ENCODE data around the gene POLR3K. TPM values are rescaled to one million over a fixed set of nuclear protein-coding genes. Genes with fewer than 3 reads are reported as not detected.
A peak's percentile ranks its signal among the peaks of the same experiment; 100 is the strongest.

Gene POLR3K
- total and polyA plus RNA-seq, 2 experiments from 2014 or later, result 2.2 to 17.2 TPM

GRCh38 chr16:74051-74746 lies 20.8 kb upstream of the POLR3K start:
- WGBS, 2 experiments (ENCODE audit: low coverage in 1 of 2, low lambda C conversion rate in 2 of 2, missing lambda C conversion rate in 2 of 2), result 55 to 64% methylated on average over 10 to 12 of the region's 12 CpGs
- Histone ChIP-seq H3K9me3 (ENCODE audit: low read depth) (no peaks in the 10 kb centered on the region), H2AFZ (no peak overlapping the region), H3F3A (ENCODE audit: insufficient read depth) (peaks cover 22% of the 10 kb centered on the region), H4K20me1 (ENCODE audit: insufficient read depth) (no peaks in the 10 kb centered on the region), H3K4me3 (no peak overlapping the region), H3K9ac (no peak overlapping the region), H3K27ac (no peak overlapping the region), H3K27me3 (replicated peaks; ENCODE audit: insufficient read depth) (no peaks in the 10 kb centered on the region), H3K36me3 (ENCODE audit: low read depth) (no peaks in the 10 kb centered on the region), H3K4me1 (ENCODE audit: insufficient read depth) (peaks cover 42% of the 10 kb centered on the region), H3K4me2 (ENCODE audit: unreplicated experiment) (no peak overlapping the region), H3K9me2 (ENCODE audit: insufficient read depth) (no peaks in the 10 kb centered on the region), H3K79me2 (ENCODE audit: insufficient read depth) (peaks cover 34% of the 10 kb centered on the region)
- in situ Hi-C loops (cut with MboI), result no loop called here
- TF ChIP-seq EZH2 (IDR thresholded peaks at IDR 0.05; ENCODE audit: insufficient read depth, poor library complexity, severe bottlenecking), result no peak
- no peak for DNase-seq

GRCh38 chr16:72561-73548 lies 19.4 kb upstream of the POLR3K start, which contains the start of gene RHBDF1:
TSS of gene RHBDF1 (minus strand) at chr16:72631. CDS start at chr16:65015, 7,616 bp downstream.
- H3K9ac ChIP-seq, result peak within 1 kb of the TSS; percentile 86
- peak within 1 kb of the TSS; percentile 66 for H3K27ac ChIP-seq
- in situ Hi-C loops (cut with MboI), result no loop called here
- H3F3A ChIP-seq (ENCODE audit: insufficient read depth), result peaks cover 22% of the 10 kb centered on the region
- H3K79me2 ChIP-seq (ENCODE audit: insufficient read depth), result peaks cover 39% of the 10 kb centered on the region
- no peaks in the 10 kb centered on the region for H3K36me3 ChIP-seq (ENCODE audit: low read depth)
- peaks cover 46% of the 10 kb centered on the region for H3K4me1 ChIP-seq (ENCODE audit: insufficient read depth)
- H3K4me2 ChIP-seq (ENCODE audit: unreplicated experiment), result peak within 1 kb of the TSS; percentile 80
- WGBS, 2 experiments (ENCODE audit: low coverage in 1 of 2, low lambda C conversion rate in 2 of 2, missing lambda C conversion rate in 2 of 2), result 25 to 29% methylated on average over 39 of the region's 62 CpGs
- H3K9me3 ChIP-seq (ENCODE audit: low read depth), result no peaks in the 10 kb centered on the region
- DNase-seq, result peak; percentile 80
- peak within 1 kb of the TSS; percentile 38 for H2AFZ ChIP-seq
- peak within 1 kb of the TSS; percentile 83 for H3K4me3 ChIP-seq
- no peaks in the 10 kb centered on the region for H3K9me2 ChIP-seq (ENCODE audit: insufficient read depth)
- TF ChIP-seq EZH2phosphoT487 (IDR thresholded peaks at IDR 0.05; ENCODE audit: insufficient read depth, low read depth), result no peak
- no peak for TF ChIP-seq EZH2 (IDR thresholded peaks at IDR 0.05; ENCODE audit: insufficient read depth, poor library complexity, severe bottlenecking)
- no peaks in the 10 kb centered on the region for H4K20me1 ChIP-seq (ENCODE audit: insufficient read depth)
- no peaks in the 10 kb centered on the region for H3K27me3 ChIP-seq (replicated peaks; ENCODE audit: insufficient read depth)

GRCh38 chr16:71540-72401 lies 18.4 kb upstream of the POLR3K start:
- H3F3A ChIP-seq (ENCODE audit: insufficient read depth), result peaks cover 17% of the 10 kb centered on the region
- peak overlapping the region; percentile 66 for H3K27ac ChIP-seq
- no peaks in the 10 kb centered on the region for H3K9me3 ChIP-seq (ENCODE audit: low read depth)
- H4K20me1 ChIP-seq (ENCODE audit: insufficient read depth), result no peaks in the 10 kb centered on the region
- peaks cover 50% of the 10 kb centered on the region for H3K79me2 ChIP-seq (ENCODE audit: insufficient read depth)
- H3K36me3 ChIP-seq (ENCODE audit: low read depth), result no peaks in the 10 kb centered on the region
- H3K4me3 ChIP-seq, result peak overlapping the region; percentile 83
- TF ChIP-seq EZH2 (IDR thresholded peaks at IDR 0.05; ENCODE audit: insufficient read depth, poor library complexity, severe bottlenecking), result no peak
- H3K27me3 ChIP-seq (replicated peaks; ENCODE audit: insufficient read depth), result no peaks in the 10 kb centered on the region
- H3K4me2 ChIP-seq (ENCODE audit: unreplicated experiment), result peak overlapping the region; percentile 80
- DNase-seq, result peak; percentile 91
- H2AFZ ChIP-seq, result peak overlapping the region; percentile 16
- in situ Hi-C loops (cut with MboI), result no loop called here
- peaks cover 41% of the 10 kb centered on the region for H3K4me1 ChIP-seq (ENCODE audit: insufficient read depth)
- no peaks in the 10 kb centered on the region for H3K9me2 ChIP-seq (ENCODE audit: insufficient read depth)
- 0 to 3% methylated on average over 24 to 29 of the region's 57 CpGs for WGBS, 2 experiments (ENCODE audit: low coverage in 1 of 2, low lambda C conversion rate in 2 of 2, missing lambda C conversion rate in 2 of 2)
- peak overlapping the region; percentile 86 for H3K9ac ChIP-seq

GRCh38 chr16:71210-71539 lies 17.8 kb upstream of the POLR3K start:
- H2AFZ ChIP-seq, result no peak overlapping the region
- H3K36me3 ChIP-seq (ENCODE audit: low read depth), result no peaks in the 10 kb centered on the region
- WGBS, 2 experiments (ENCODE audit: low coverage in 1 of 2, low lambda C conversion rate in 2 of 2, missing lambda C conversion rate in 2 of 2), result 27 to 28% methylated on average over 5 of the region's 5 CpGs
- no peak for DNase-seq
- peaks cover 35% of the 10 kb centered on the region for H3K4me1 ChIP-seq (ENCODE audit: insufficient read depth)
- peaks cover 56% of the 10 kb centered on the region for H3K79me2 ChIP-seq (ENCODE audit: insufficient read depth)
- peak overlapping the region; percentile 86 for H3K9ac ChIP-seq
- H3K27me3 ChIP-seq (replicated peaks; ENCODE audit: insufficient read depth), result no peaks in the 10 kb centered on the region
- peak overlapping the region; percentile 83 for H3K4me3 ChIP-seq
- in situ Hi-C loops (cut with MboI), result no loop called here
- H3K4me2 ChIP-seq (ENCODE audit: unreplicated experiment), result peak overlapping the region; percentile 80
- H3K27ac ChIP-seq, result peak overlapping the region; percentile 66
- no peaks in the 10 kb centered on the region for H4K20me1 ChIP-seq (ENCODE audit: insufficient read depth)
- H3K9me3 ChIP-seq (ENCODE audit: low read depth), result no peaks in the 10 kb centered on the region
- peaks cover 12% of the 10 kb centered on the region; the same call in 1 of the 2 replicates for H3F3A ChIP-seq (ENCODE audit: insufficient read depth)
- no peak for TF ChIP-seq EZH2 (IDR thresholded peaks at IDR 0.05; ENCODE audit: insufficient read depth, poor library complexity, severe bottlenecking)
- no peak for TF ChIP-seq EZH2phosphoT487 (IDR thresholded peaks at IDR 0.05; ENCODE audit: insufficient read depth, low read depth)
- no peaks in the 10 kb centered on the region for H3K9me2 ChIP-seq (ENCODE audit: insufficient read depth)
